OCI-LY1 (cell line): Measurements from ENCODE around the gene FARP1.

Experiments
- H2AFZ ChIP-seq: fragments of 200-600 bp; sonication (generic), shearing (Covaris generic); 2 replicates; pipeline ENCODE4 v1.6.0; 2014; ENCODE audit warnings: antibody characterized with exemption, mild to moderate bottlenecking, low read length
- H3F3A ChIP-seq: fragments of 200-600 bp; sonication (generic), shearing (Covaris generic); 2 replicates; pipeline ENCODE4 v1.6.0; 2014; ENCODE audit warnings: mild to moderate bottlenecking, antibody characterized with exemption, low read length, moderate library complexity; ENCODE audit not compliant: insufficient read depth
- H3K27ac ChIP-seq: fragments of 200-600 bp; sonication (generic); 2 replicates; pipeline ENCODE4 v1.5.1; 2014; ENCODE audit warnings: low read length, mixed run types, mild to moderate bottlenecking, low read depth; ENCODE audit not compliant: poor library complexity, severe bottlenecking
- H3K27me3 ChIP-seq: fragments of 200-600 bp; sonication (generic); 2 replicates; pipeline ENCODE4 v1.6.0; 2014; ENCODE audit warnings: antibody characterized with exemption, mild to moderate bottlenecking, low read length, moderate library complexity; ENCODE audit not compliant: insufficient read depth
- H3K36me3 ChIP-seq: fragments of 200-600 bp; sonication (generic); 2 replicates; pipeline ENCODE4 v1.6.1; 2014; ENCODE audit warnings: mild to moderate bottlenecking, antibody characterized with exemption, low read length, moderate library complexity, mixed read lengths; ENCODE audit not compliant: insufficient read depth
- H3K4me1 ChIP-seq: fragments of 200-600 bp; sonication (generic); 2 replicates; pipeline ENCODE4 v1.5.1; 2014; ENCODE audit warnings: mild to moderate bottlenecking, low read length, moderate library complexity; ENCODE audit not compliant: insufficient read depth, severe bottlenecking
- H3K4me2 ChIP-seq: fragments of 200-600 bp; sonication (generic), shearing (Covaris generic); 2 replicates; pipeline ENCODE4 v1.6.1; 2014; ENCODE audit warnings: low read length
- H3K4me3 ChIP-seq: fragments of 200-600 bp; sonication (generic); 2 replicates; pipeline ENCODE4 v1.5.1; 2014; ENCODE audit warnings: low read length, low read depth, mild to moderate bottlenecking, mixed read lengths; ENCODE audit not compliant: poor library complexity, severe bottlenecking
- H3K79me2 ChIP-seq: fragments of 200-600 bp; shearing (Covaris generic); 2 replicates; pipeline ENCODE4 v1.6.1; 2016; ENCODE audit warnings: mixed run types, low read length, mixed read lengths; ENCODE audit not compliant: insufficient read depth
- H3K9ac ChIP-seq: fragments of 200-600 bp; sonication (generic), shearing (Covaris generic); 2 replicates; pipeline ENCODE4 v1.6.1; 2014; ENCODE audit warnings: mild to moderate bottlenecking, low read length, mixed read lengths
- H3K9me2 ChIP-seq: fragments of 200-600 bp; sonication (generic), shearing (Covaris generic); 2 replicates; pipeline ENCODE4 v1.6.1; 2014; ENCODE audit warnings: low read depth, mild to moderate bottlenecking, low read length, mixed read lengths
- H3K9me3 ChIP-seq: fragments of 200-600 bp; shearing (Covaris generic); 2 replicates; pipeline ENCODE4 v1.6.1; 2014; ENCODE audit warnings: low read length, mixed read lengths
- H4K20me1 ChIP-seq: fragments of 200-600 bp; sonication (generic), shearing (Covaris generic); 2 replicates; pipeline ENCODE4 v1.6.0; 2016; ENCODE audit warnings: mild to moderate bottlenecking, low read length; ENCODE audit not compliant: insufficient read depth
- CTCF ChIP-seq: fragments of 200-600 bp; sonication (generic), shearing (Covaris generic); IDR thresholded peaks from 2 replicates; pipeline ENCODE4 v1.5.1; 2017; ENCODE audit warnings: mild to moderate bottlenecking, antibody characterized with exemption, low read length, moderate library complexity, mixed read lengths
- EZH2 ChIP-seq: fragments of 200-600 bp; sonication (generic), shearing (Covaris generic); IDR thresholded peaks from 2 replicates; pipeline ENCODE4 v1.8.0; 2017; ENCODE audit warnings: borderline replicate concordance, mixed run types, mild to moderate bottlenecking, antibody characterized with exemption, low read length, moderate library complexity, mixed read lengths

FARP1 gene

GRCh38 chr13:98144801-98145350, 2.0 kb downstream of the FARP1 start:
- H3K9me3 ChIP-seq, result no peaks in the 10 kb centered on the region
- no peak overlapping the region for H3K27ac ChIP-seq
- no peaks in the 10 kb centered on the region for H3K36me3 ChIP-seq
- H3K27me3 ChIP-seq, result peaks cover 6% of the 10 kb centered on the region; the same call in 1 of the 2 replicates
- H3K4me2 ChIP-seq, result no peak overlapping the region
- no peak overlapping the region for H2AFZ ChIP-seq
- no peaks in the 10 kb centered on the region for H4K20me1 ChIP-seq
- H3K79me2 ChIP-seq, result no peaks in the 10 kb centered on the region
- no peak overlapping the region for H3K4me3 ChIP-seq
- H3F3A ChIP-seq, result no peaks in the 10 kb centered on the region
- H3K9me2 ChIP-seq, result no peaks in the 10 kb centered on the region
- no peaks in the 10 kb centered on the region for H3K4me1 ChIP-seq
- H3K9ac ChIP-seq, result no peak overlapping the region
- TF ChIP-seq CTCF, result no peak
- no peak for TF ChIP-seq EZH2

- Histone ChIP-seq H3K27me3 (peaks cover 6% of the 10 kb centered on the region; the same call in 1 of the 2 replicates), H3K36me3 (no peaks in the 10 kb centered on the region), H3K9me3 (no peaks in the 10 kb centered on the region), H3K9me2 (no peaks in the 10 kb centered on the region), H3F3A (no peaks in the 10 kb centered on the region), H3K27ac (no peak overlapping the region), H2AFZ (no peak overlapping the region), H3K9ac (no peak overlapping the region), H3K4me2 (no peak overlapping the region), H3K79me2 (no peaks in the 10 kb centered on the region), H3K4me1 (no peaks in the 10 kb centered on the region), H3K4me3 (no peak overlapping the region), H4K20me1 (no peaks in the 10 kb centered on the region)
- TF ChIP-seq CTCF (no peak), EZH2 (no peak)
Observed at GRCh38 chr13:98147521-98147920, 4.6 kb downstream of the FARP1 start.

- Histone ChIP-seq H4K20me1 (no peaks in the 10 kb centered on the region), H3K9me2 (no peaks in the 10 kb centered on the region), H3K27ac (no peak overlapping the region), H3K27me3 (peaks cover 6% of the 10 kb centered on the region; the same call in 1 of the 2 replicates), H3K4me1 (no peaks in the 10 kb centered on the region), H3K4me3 (no peak overlapping the region), H3K9me3 (no peaks in the 10 kb centered on the region), H3F3A (no peaks in the 10 kb centered on the region), H3K9ac (no peak overlapping the region), H2AFZ (no peak overlapping the region), H3K36me3 (no peaks in the 10 kb centered on the region), H3K4me2 (no peak overlapping the region), H3K79me2 (no peaks in the 10 kb centered on the region)
- no peak for TF ChIP-seq EZH2
- TF ChIP-seq CTCF, result no peak
Observed at GRCh38 chr13:98150832-98151479, 8.1 kb downstream of the FARP1 start.
